MCF 10A (cell line): Measurements from ENCODE around the gene HNRNPU. TPM values are rescaled to one million over a fixed set of nuclear protein-coding genes. Genes with fewer than 3 reads are reported as not detected.

ENCODE experiments used
- BruUV-seq: library from RNA; stranded (reverse); fragments of 400-500 nt; replicated peaks from 2 replicates; lab custom pipeline; 2021; lab: Mats Ljungman, UMichigan
- CTCF ChIA-PET: fragments of 300-600 bp; sonication (Branson Sonifier 250); formaldehyde crosslinking; extraction: SDS; loops from one replicate; lab custom pipeline; 2021; ENCODE audit warnings: antibody characterized with exemption, inconsistent platforms; lab: Yijun Ruan, JAX
- POLR2A ChIA-PET: fragments of 300-600, 350-650 bp; sonication (Branson Sonifier 250); formaldehyde crosslinking; extraction: SDS; loops from one replicate; lab custom pipeline; 2020; ENCODE audit warnings: antibody characterized with exemption, inconsistent platforms; lab: Yijun Ruan, JAX
- DNase-seq: peaks from one replicate; pipeline ENCODE4 v3.0.0-alpha.2; 2018; ENCODE audit not compliant: unreplicated experiment
- H3K27ac Mint-ChIP-seq: one replicate; pipeline ENCODE4 v1.8.0; 2022; ENCODE audit warnings: mild to moderate bottlenecking, low read depth, mixed read lengths; ENCODE audit not compliant: unreplicated experiment
- H3K27me3 Mint-ChIP-seq: one replicate; pipeline ENCODE4 v1.8.0; 2022; ENCODE audit warnings: mixed read lengths; ENCODE audit not compliant: insufficient read depth, unreplicated experiment
- H3K36me3 Mint-ChIP-seq: one replicate; pipeline ENCODE4 v1.8.0; 2022; ENCODE audit warnings: mild to moderate bottlenecking, moderate library complexity, mixed read lengths; ENCODE audit not compliant: insufficient read depth, unreplicated experiment
- H3K4me1 Mint-ChIP-seq: one replicate; pipeline ENCODE4 v1.8.0; 2022; ENCODE audit warnings: mixed read lengths; ENCODE audit not compliant: insufficient read depth, unreplicated experiment
- H3K4me3 Mint-ChIP-seq: one replicate; pipeline ENCODE4 v1.8.0; 2022; ENCODE audit warnings: mild to moderate bottlenecking, moderate library complexity, mixed read lengths; ENCODE audit not compliant: unreplicated experiment
- H3K9me3 Mint-ChIP-seq: one replicate; pipeline ENCODE4 v1.8.0; 2022; ENCODE audit warnings: mixed read lengths; ENCODE audit not compliant: unreplicated experiment
- CTCF ChIP-seq: fragments of 200-600 bp; IDR thresholded peaks from one replicate; pipeline ENCODE4 v1.8.0; 2022; ENCODE audit warnings: antibody characterized with exemption, mild to moderate bottlenecking; ENCODE audit not compliant: unreplicated experiment
- intact Hi-C: fragments of 100-400 bp; cut with micrococcal nuclease; formaldehyde crosslinking; loops from 2 replicates; pipeline ENCODE4 v1.14.1; 2022
- total RNA-seq: library from RNA; stranded (reverse); gene quantifications from 2 replicates; pipeline ENCODE4 v1.2.3, GENCODE V29; 2022

HNRNPU gene
- total RNA-seq, 1 experiment from 2014 or later: 572 TPM

GRCh38 chr1:244849189-244849866, 15.0 kb downstream of the HNRNPU start:
- POLR2A ChIA-PET: interaction anchor here (0.6 to 25.5 kb wide), 5 partner anchors 5 to 148 kb away, joined by 3 to 1456 read pairs (median 719); partner anchors contain the start of genes COX20 and HNRNPU
- no TSS peak for BruUV-seq
- CTCF ChIA-PET: interaction anchor here (0.5 to 4.6 kb wide), 6 partner anchors 9 to 193 kb away, joined by 3 to 31 read pairs (median 5); partner anchors contain the start of gene HNRNPU
- Mint-ChIP-seq H3K36me3 (peaks cover 100% of the 10 kb centered on the region), H3K4me3 (no peak overlapping the region), H3K4me1 (peaks cover 6% of the 10 kb centered on the region), H3K27me3 (no peaks in the 10 kb centered on the region), H3K27ac (peak overlapping the region; percentile 68), H3K9me3 (no peaks in the 10 kb centered on the region)
- TF ChIP-seq CTCF: no peak
- intact Hi-C loops: no loop called here
- no peak for DNase-seq

- DNase-seq: no peak
- no TSS peak for BruUV-seq
- ChIA-PET CTCF (interaction anchor here (0.6 to 2.0 kb wide), 4 partner anchors 11 to 209 kb away, joined by 3 to 10 read pairs (median 3); no protein-coding TSS in a partner anchor), POLR2A (interaction anchor here (0.6 to 25.5 kb wide), 6 partner anchors 2 to 664 kb away, joined by 3 to 1456 read pairs (median 14); partner anchors contain the start of genes COX20 and HNRNPU)
- H3K9me3 Mint-ChIP-seq: no peaks in the 10 kb centered on the region
- H3K36me3 Mint-ChIP-seq: peaks cover 100% of the 10 kb centered on the region
- no peak overlapping the region for H3K27ac Mint-ChIP-seq
- no peaks in the 10 kb centered on the region for H3K4me1 Mint-ChIP-seq
- no peak for TF ChIP-seq CTCF
- no peaks in the 10 kb centered on the region for H3K27me3 Mint-ChIP-seq
- no peak overlapping the region for H3K4me3 Mint-ChIP-seq
- intact Hi-C loops: no loop called here
These were observed 17.7 kb downstream of the HNRNPU start for GRCh38 chr1:244846653-244847052.

GRCh38 chr1:244844155-244845121, 19.9 kb downstream of the HNRNPU start:
- H3K27me3 Mint-ChIP-seq: no peaks in the 10 kb centered on the region
- no peak for DNase-seq
- intact Hi-C loops: no loop called here
- no peak overlapping the region for H3K4me3 Mint-ChIP-seq
- POLR2A ChIA-PET: interaction anchor here (0.6 to 25.5 kb wide), 5 partner anchors 0 to 1723 kb away, joined by 3 to 1456 read pairs (median 4); partner anchors contain the start of genes COX20 and HNRNPU
- no peak for TF ChIP-seq CTCF
- H3K27ac Mint-ChIP-seq: no peak overlapping the region
- H3K4me1 Mint-ChIP-seq: peaks cover 8% of the 10 kb centered on the region
- peaks cover 99% of the 10 kb centered on the region for H3K36me3 Mint-ChIP-seq
- H3K9me3 Mint-ChIP-seq: no peaks in the 10 kb centered on the region
- BruUV-seq: no TSS peak
- CTCF ChIA-PET: interaction anchor here (1.8 kb wide), 1 partner anchor 199 kb away, joined by 5 read pairs; no protein-coding TSS in a partner anchor
